CD14-positive monocyte (primary cell): ENCODE data around the gene RYR2. TPM values are rescaled to one million over a fixed set of nuclear protein-coding genes. Genes with fewer than 3 reads are reported as not detected.

Experiments used
- DNase-seq, 3 donors: peaks; one replicate each; pipeline ENCODE4 v3.0.0-alpha.2; 2011 to 2022
- H2AFZ ChIP-seq: 2 replicates; pipeline ENCODE4 v1.6.0; 2012; ENCODE audit warnings: mild to moderate bottlenecking, low read depth, low read length, inconsistent platforms; ENCODE audit not compliant: insufficient read depth, poor library complexity, severe bottlenecking
- H3K27ac ChIP-seq, 2 donors: 1 replicate in 1 of 2; 2 replicates in 1 of 2; pipeline ENCODE4 v1.5.1; 2012 to 2013; ENCODE audit warnings: low read length in 2 of 2, control low read depth in 1 of 2, inconsistent platforms in 1 of 2, low read depth in 1 of 2, mild to moderate bottlenecking in 1 of 2
- H3K27me3 ChIP-seq, 2 donors: one replicate each; pipeline versions ENCODE4 v1.6.0 to v1.6.1; 2011 to 2013; ENCODE audit warnings: low read length in 2 of 2; ENCODE audit not compliant: control insufficient read depth in 2 of 2, insufficient read depth in 2 of 2
- H3K36me3 ChIP-seq, 2 donors: replicated peaks in 1 of 2; 1 replicate in 1 of 2; 2 replicates in 1 of 2; pipeline versions ENCODE4 v1.5.1 to v1.6.1; 2012 to 2013; ENCODE audit warnings: low read length in 2 of 2, control low read depth in 1 of 2, inconsistent platforms in 1 of 2, mild to moderate bottlenecking in 1 of 2; ENCODE audit not compliant: insufficient read depth in 2 of 2, control insufficient read depth in 1 of 2
- H3K4me1 ChIP-seq, 2 donors: 1 replicate in 1 of 2; 2 replicates in 1 of 2; pipeline versions ENCODE4 v1.5.1 to v1.6.1; 2012 to 2013; ENCODE audit warnings: low read length in 2 of 2, control low read depth in 1 of 2, inconsistent platforms in 1 of 2, mild to moderate bottlenecking in 1 of 2, moderate library complexity in 1 of 2; ENCODE audit not compliant: insufficient read depth in 2 of 2, control insufficient read depth in 1 of 2
- H3K4me2 ChIP-seq: replicated peaks from 2 replicates; pipeline ENCODE3; 2012; ENCODE audit warnings: low read length, moderate library complexity, mild to moderate bottlenecking; ENCODE audit not compliant: poor library complexity, severe bottlenecking; ENCODE audit errors: extremely low read depth
- H3K4me3 ChIP-seq, 3 experiments: fragments of 200-600 bp in 1 of 3; sonication (generic) in 1 of 3; replicated peaks in 1 of 3; 1 replicate in 2 of 3; 2 replicates in 1 of 3; pipeline ENCODE4 v1.5.1; 2011 to 2013; ENCODE audit warnings: low read length in 3 of 3, mild to moderate bottlenecking in 3 of 3, control low read depth in 2 of 3, low read depth in 2 of 3, inconsistent platforms in 1 of 3, moderate library complexity in 1 of 3
- H3K79me2 ChIP-seq: 2 replicates; pipeline ENCODE4 v1.6.0; 2012; ENCODE audit warnings: mild to moderate bottlenecking, control low read depth, inconsistent platforms, low read length, moderate library complexity; ENCODE audit not compliant: insufficient read depth
- H3K9ac ChIP-seq: 2 replicates; pipeline ENCODE4 v1.6.0; 2017; ENCODE audit warnings: low read length, mild to moderate bottlenecking; ENCODE audit not compliant: insufficient read depth, poor library complexity, severe bottlenecking
- H3K9me3 ChIP-seq, 2 donors: replicated peaks in 1 of 2; 1 replicate in 1 of 2; 2 replicates in 1 of 2; pipeline versions ENCODE4 v1.5.1 to v1.6.1; 2012 to 2013; ENCODE audit warnings: low read length in 2 of 2, control low read depth in 1 of 2; ENCODE audit not compliant: control insufficient read depth in 1 of 2, insufficient read depth in 1 of 2
- H4K20me1 ChIP-seq: 2 replicates; pipeline ENCODE4 v1.6.0; 2012; ENCODE audit warnings: mild to moderate bottlenecking, low read length, control low read depth, moderate library complexity; ENCODE audit not compliant: insufficient read depth
- H3K27ac Mint-ChIP-seq, 7 donors: one replicate each; pipeline ENCODE4 v1.8.0; 2020; ENCODE audit warnings: mild to moderate bottlenecking in 7 of 7, mixed read lengths in 7 of 7, moderate library complexity in 6 of 7, inconsistent platforms in 2 of 7
- H3K27me3 Mint-ChIP-seq, 3 donors: one replicate each; pipeline ENCODE4 v1.8.0; 2021 to 2022; ENCODE audit warnings: low read depth in 3 of 3, mild to moderate bottlenecking in 3 of 3, mixed read lengths in 3 of 3, moderate library complexity in 3 of 3, inconsistent platforms in 1 of 3
- H3K36me3 Mint-ChIP-seq, 2 donors: one replicate each; pipeline ENCODE4 v1.8.0; 2020; ENCODE audit warnings: mixed read lengths in 2 of 2, inconsistent platforms in 1 of 2, mild to moderate bottlenecking in 1 of 2
- H3K4me1 Mint-ChIP-seq: one replicate; pipeline ENCODE4 v1.8.0; 2020; ENCODE audit warnings: mild to moderate bottlenecking, mixed read lengths
- H3K4me3 Mint-ChIP-seq, 2 donors: one replicate each; pipeline ENCODE4 v1.8.0; 2020; ENCODE audit warnings: mild to moderate bottlenecking in 2 of 2, mixed read lengths in 2 of 2, moderate library complexity in 1 of 2
- H3K9me3 Mint-ChIP-seq, 7 donors: one replicate each; pipeline ENCODE4 v1.8.0; 2020 to 2022; ENCODE audit warnings: mixed read lengths in 7 of 7, mild to moderate bottlenecking in 6 of 7, moderate library complexity in 6 of 7, inconsistent platforms in 2 of 7
- CTCF ChIP-seq: fragments of 200-600 bp; IDR thresholded peaks from one replicate; pipeline ENCODE4 v1.8.0; 2022; ENCODE audit warnings: antibody characterized with exemption, mild to moderate bottlenecking
- WGBS: methylation state at CpG from one replicate; pipeline ENCODE4 v1.1.5; 2013; ENCODE audit warnings: missing lambda C conversion rate; ENCODE audit not compliant: insufficient coverage; 5-methylcytosine and 5-hydroxymethylcytosine counted together
- intact Hi-C, 2 donors: fragments of 100-400 bp; cut with micrococcal nuclease; formaldehyde crosslinking; loops; one replicate each; pipeline versions ENCODE4 v1.15.0 to v1.15.1; 2023
- polyA plus RNA-seq, 3 donors: library from polyadenylated mRNA; depleted of rRNA in 1 of 3; unstranded in 2 of 3; stranded (reverse) in 1 of 3; fragments of 300-500 nt in 2 of 3; fragments of >200 nt in 1 of 3; fragmentation: Illumina TruSeq in 2 of 3; gene quantifications; 1 replicate in 2 of 3; 2 replicates in 1 of 3; pipeline ENCODE4 v1.2.3, GENCODE V29; 2012 to 2021

Gene RYR2
- polyA plus RNA-seq, 3 donors = not detected

GRCh38 chr1:237772009-237772408 lies 730.0 kb downstream of the RYR2 start:
- no peak overlapping the region for H3K9ac ChIP-seq
- Mint-ChIP-seq H3K9me3 (peaks cover 0 to 6% (median 2%) of the 10 kb centered on the region in 7 donors), H3K27ac (no peak overlapping the region), H3K4me3 (no peak overlapping the region), H3K4me1 (no peaks in the 10 kb centered on the region), H3K27me3 (no peaks in the 10 kb centered on the region), H3K36me3 (no peaks in the 10 kb centered on the region)
- intact Hi-C loops = no loop called here
- H3K9me3 ChIP-seq = peaks cover 0 to 2% of the 10 kb centered on the region in 2 donors
- no peak overlapping the region for H2AFZ ChIP-seq
- H3K27ac ChIP-seq = no peak overlapping the region
- no peak for DNase-seq
- no peak overlapping the region for H3K4me3 ChIP-seq
- no peaks in the 10 kb centered on the region for H3K79me2 ChIP-seq
- H4K20me1 ChIP-seq = no peaks in the 10 kb centered on the region
- no peak for TF ChIP-seq CTCF
- H3K27me3 ChIP-seq = no peaks in the 10 kb centered on the region
- no peak overlapping the region for H3K4me2 ChIP-seq
- WGBS = no CpG with 5 or more reads among the region's 3 CpGs
- H3K36me3 ChIP-seq = no peaks in the 10 kb centered on the region
- H3K4me1 ChIP-seq = no peaks in the 10 kb centered on the region

- Histone ChIP-seq H4K20me1 (no peaks in the 10 kb centered on the region), H3K4me2 (no peak overlapping the region), H2AFZ (no peak overlapping the region), H3K4me3 (no peak overlapping the region), H3K9me3 (peaks cover 0 to 2% of the 10 kb centered on the region in 2 donors), H3K27me3 (no peaks in the 10 kb centered on the region), H3K4me1 (no peaks in the 10 kb centered on the region), H3K36me3 (no peaks in the 10 kb centered on the region), H3K79me2 (no peaks in the 10 kb centered on the region), H3K9ac (no peak overlapping the region), H3K27ac (no peak overlapping the region)
- Mint-ChIP-seq H3K27me3 (no peaks in the 10 kb centered on the region), H3K4me3 (no peak overlapping the region), H3K9me3 (peaks cover 0 to 6% (median 2%) of the 10 kb centered on the region in 7 donors), H3K36me3 (no peaks in the 10 kb centered on the region), H3K27ac (no peak overlapping the region), H3K4me1 (no peaks in the 10 kb centered on the region)
- 91% methylated on average over 1 of the region's 4 CpGs for WGBS
- intact Hi-C loops = no loop called here
- no peak for TF ChIP-seq CTCF
- DNase-seq = no peak
These were observed 732.3 kb downstream of the RYR2 start for GRCh38 chr1:237774246-237774645.
